Activated effector memory CD4-positive, alpha-beta T cell treated with Interleukin-2 at 50 U/mL for 16 hours (primary cell): ENCODE data around the gene LOXL1.

Source experiments
- DNase-seq: peaks from one replicate; pipeline ENCODE4 v3.0.0-alpha.2; 2020

Gene LOXL1

GRCh38 chr15:73982222-73982962 is 56.1 kb downstream of the LOXL1 start:
- DNase-seq: no peak

- no peak for DNase-seq
Observed at GRCh38 chr15:73983211-73983727, 57.0 kb downstream of the LOXL1 start.

DNA sequence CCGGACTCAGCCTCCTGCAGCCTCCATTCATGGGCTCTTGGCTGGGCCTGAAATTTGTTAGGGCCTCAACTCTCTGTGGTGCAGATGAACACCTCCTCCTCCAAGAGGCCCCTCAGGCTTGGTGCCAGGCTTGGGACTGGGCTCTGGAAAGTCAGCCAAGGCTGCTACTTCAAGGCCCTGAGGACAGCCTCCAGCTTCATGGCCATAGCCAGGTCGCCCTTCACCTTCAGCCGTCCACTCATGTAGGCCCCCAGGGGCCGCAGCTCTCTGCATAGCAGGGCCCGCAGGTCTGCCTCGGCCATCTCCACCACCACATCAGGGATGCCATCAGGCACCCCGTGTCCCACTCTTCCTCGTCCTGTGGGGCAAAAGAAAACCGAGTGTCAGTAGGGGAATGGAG is 57.5 kb downstream of the LOXL1 start:
- no peak for DNase-seq

GRCh38 chr15:73984208-73984979 is 58.1 kb downstream of the LOXL1 start:
- DNase-seq: no peak

- no peak for DNase-seq
Observed at GRCh38 chr15:73985101-73985873, 59.0 kb downstream of the LOXL1 start.

DNA sequence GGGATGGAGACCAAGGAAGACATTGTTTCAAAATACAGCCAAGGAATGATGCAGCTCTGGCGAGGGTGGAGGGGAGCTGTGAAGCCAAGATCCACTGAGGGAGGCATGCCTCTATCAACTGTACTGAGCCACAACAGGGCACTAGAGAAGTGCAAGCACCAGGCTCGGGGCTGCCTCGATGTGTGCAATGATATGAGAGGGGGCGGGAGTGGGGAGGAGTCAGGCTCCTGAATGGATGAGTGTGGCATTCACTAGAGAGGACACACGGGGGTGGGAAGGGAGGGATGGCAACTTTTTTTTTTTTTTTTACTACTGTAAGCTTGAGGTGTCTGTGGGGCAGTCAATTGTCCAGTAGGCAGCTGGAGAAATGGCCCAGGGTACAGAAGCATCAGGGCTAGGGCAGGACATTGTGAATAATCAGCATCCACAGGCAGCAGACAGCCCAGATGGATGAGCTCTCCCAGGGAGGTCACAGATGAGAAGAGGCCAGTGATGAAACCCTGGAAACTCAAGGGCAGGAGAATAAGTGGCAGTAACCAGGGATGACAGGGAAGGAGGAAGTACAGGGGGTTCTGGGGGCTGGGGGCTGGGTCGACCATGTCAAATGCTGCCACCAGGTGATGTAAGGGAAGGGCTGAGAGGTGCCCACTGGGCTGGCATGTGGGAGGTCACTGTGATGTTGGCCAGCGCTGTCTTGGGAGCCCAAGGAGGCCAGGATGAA is 60.0 kb downstream of the LOXL1 start:
- no peak for DNase-seq

DNA sequence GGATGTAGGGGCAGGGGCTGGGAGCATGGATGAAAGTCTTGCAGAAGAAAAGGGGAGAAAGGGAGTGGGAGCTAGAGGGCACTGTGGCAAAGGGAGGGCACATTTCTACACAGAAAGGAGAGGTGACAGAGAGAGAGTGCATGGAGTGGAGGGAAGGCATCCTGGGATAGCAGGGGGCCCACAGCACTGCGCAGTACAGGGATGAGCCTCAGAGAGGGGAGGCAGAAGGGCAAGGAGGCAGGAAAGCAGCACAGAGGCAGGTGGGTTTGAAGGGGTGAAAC is 60.5 kb downstream of the LOXL1 start:
- no peak for DNase-seq

- no peak for DNase-seq
Observed at GRCh38 chr15:73987250-73987649, 61.0 kb downstream of the LOXL1 start.

DNA sequence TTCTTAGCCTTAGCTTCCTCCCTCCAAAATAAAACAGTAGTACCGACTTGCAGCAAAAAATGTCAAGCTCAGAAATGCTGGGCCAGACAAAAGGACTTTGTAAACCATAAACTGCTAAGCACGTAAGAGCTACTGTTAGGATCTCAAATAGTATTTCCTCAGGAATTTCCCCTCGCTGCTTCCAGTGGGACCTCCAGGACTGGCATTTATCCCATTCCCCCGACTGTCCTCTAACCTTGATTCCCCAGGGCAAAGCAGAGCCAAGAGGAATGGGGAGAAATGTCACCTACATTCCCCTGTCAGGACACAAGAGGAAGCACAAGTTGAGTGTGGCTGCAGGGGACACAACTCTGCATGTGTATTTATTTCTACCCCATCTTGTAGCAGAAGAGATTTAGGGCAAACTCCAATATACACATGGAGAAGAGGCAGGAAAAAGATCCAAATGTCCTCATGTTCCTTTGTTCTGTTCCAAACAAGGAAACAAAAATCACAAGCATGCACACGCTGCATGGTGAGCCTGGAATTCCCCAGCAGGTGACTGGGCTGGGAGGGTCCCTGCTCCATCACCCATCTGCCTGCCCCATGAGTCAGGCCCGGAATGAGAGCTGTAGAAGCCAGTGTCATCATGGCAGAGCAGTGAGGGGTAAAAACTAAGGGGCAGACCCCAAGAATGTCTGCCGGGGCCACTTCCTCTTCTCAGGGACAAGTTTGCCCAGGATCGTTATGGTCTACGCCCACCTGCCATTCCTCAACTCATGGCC is 61.6 kb downstream of the LOXL1 start:
- no peak for DNase-seq

DNA sequence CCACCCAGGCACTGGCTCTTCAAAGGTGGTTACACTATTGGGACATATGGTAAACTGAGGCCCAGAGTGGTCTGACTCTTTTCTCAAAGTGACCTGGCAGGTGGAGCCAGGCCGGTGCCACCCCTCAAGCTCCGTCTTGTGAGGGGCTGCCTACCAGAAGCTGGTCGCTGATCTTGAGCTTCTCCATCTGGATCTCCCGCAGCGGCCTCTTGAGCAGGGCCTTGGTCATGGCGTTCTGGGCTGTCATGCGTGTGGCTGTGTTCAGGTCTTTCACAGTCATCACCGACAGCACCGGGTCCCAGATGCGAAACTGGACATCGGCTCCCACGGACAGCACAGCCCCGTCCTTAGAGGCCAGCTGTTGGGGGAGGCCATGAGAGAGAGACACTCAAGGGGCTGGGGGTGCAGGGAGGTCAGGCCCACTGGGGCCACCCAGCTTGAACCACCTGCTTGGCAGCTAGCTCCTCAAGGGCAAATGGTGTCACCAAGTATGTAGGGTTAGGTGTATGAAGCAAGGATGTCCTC is 62.2 kb downstream of the LOXL1 start:
- DNase-seq: no peak

- DNase-seq: no peak
Observed at GRCh38 chr15:73989001-73989798, 62.9 kb downstream of the LOXL1 start.

GRCh38 chr15:73990250-73991005 is 64.2 kb downstream of the LOXL1 start:
- DNase-seq: no peak

DNA sequence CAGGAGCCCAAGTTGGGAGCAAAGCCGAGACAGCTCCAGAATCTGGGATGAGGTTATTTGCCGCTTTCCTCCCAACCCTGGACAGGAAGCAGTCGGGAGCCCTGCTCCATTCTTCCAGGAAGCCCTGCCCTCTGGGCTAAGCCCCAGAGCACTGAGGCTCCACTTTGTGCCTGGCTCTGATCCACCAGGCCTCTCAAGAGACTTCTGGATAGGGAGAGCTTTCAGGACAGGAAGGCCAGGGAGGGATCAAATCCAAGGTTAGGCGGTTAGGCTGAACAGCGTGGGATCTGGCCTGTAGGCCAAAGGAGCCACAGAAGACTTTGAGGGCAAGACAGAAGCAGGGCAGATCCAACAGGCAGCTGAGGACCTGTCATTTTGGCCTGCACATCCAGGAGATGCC is 65.0 kb downstream of the LOXL1 start:
- no peak for DNase-seq

DNA sequence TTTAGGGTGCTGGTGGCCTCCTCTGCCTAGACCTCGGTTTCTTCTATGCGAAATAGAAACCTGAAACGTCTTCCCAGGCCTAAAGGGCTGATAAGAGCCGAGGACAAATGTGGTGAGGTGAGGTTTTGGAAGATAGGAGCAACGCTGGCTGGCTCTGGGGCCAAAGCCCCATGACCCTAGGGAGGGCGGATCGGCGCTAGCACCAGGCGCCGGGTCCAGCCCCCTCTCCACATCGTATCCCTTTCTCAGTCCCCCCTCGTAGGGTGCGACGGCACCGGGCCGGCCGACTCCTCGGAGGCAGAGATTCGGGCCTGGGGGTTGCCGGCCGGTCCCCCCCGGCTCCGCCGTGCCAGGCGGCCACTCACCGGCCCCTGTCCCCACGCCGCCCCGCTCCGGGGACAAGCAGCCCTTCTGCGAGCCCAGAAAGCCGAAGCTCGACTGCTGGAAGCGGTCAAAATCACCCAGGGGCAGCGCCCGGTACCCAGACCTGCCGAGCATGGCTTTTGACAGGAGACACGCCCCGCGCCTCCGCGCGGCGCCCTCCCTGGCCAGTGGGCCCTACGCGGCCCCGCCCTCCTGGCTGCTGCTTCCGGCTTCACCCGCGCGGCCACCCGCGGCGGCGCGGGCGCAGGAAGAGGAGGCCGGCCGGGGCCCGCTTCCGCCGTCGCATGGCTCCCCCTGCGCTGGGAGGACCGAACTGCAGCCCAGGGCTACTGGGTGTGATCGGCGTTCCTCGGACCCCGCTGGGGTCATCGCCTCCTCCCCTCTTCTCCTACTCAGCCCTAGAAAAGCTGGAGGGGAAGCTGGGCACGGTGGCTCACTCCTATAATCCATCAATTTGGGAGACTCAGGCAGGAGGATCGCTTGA is 65.7 kb downstream of the LOXL1 start, which contains the start of gene STOML1:
TSS of gene STOML1 (minus strand) at position 570 of the 868 bp plus-strand sequence. CDS start at position 498, 72 bp downstream.
- DNase-seq: peak; percentile 92

DNA sequence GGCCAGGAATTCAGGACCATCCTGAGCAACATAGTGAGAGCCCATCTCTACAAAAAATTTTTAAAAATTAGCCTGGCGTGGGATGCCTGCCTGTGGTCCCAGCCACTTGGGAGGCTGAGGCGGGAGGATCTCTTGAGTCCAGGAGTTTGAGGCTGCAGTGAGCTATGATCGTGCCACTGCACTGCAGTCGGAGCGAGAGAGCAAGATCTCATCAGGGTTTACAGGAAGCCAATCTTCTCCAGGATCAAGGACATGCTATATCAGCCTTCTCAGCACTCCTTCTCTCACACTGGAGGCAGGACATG is 66.3 kb downstream of the LOXL1 start:
- no peak for DNase-seq

DNA sequence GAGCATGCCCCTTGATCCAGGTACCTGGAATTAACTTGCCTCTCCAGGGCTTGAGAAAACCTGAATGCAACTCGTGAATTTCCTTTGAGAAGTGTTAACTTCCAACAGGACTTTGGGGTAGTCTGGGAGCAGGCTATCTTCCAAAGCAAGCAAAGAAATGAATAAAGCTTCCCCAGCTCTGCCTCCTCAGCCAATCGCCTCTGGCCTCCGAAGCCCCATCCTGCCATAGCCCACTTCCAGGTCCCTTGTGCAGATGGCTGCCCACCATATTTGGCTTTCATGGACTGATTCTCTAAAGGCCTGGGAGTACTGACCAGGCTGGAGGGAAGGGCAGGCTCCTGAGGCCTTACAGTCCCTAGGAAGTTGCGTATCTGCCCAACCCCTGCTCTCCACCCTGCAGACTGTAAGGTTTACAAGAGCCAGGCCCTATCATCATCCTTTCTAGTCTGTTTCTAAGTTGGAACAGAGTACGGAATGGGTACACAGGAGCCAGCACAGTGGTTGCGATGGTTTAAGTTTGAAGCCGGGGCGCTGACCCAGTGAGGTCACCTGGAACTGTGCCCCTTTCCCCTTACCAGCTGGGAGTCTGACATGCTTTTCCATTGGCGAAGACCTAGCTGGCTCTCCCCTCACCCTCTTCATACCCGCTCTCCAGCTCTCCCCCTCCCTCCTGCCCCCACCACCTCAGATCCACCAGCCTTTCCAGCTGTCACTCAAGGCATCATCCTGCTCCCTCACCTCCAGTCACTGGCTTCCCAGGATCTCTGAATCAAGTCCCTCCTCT is 67.1 kb downstream of the LOXL1 start:
- no peak for DNase-seq

GRCh38 chr15:73994413-73994883 is 68.2 kb downstream of the LOXL1 start, which contains the start of gene PML:
Gene PML, plus strand, starts transcription at chr15:73994716. Its CDS starts 97 bp downstream, at chr15:73994813.
- peak; percentile 88 for DNase-seq
